Measurements from ENCODE around the gene TYW1B. TPM values are rescaled to one million over a fixed set of nuclear protein-coding genes. Genes with fewer than 3 reads are reported as not detected.
"Not testable (repeated sequence)": the region's sequence is repeated elsewhere in the genome, so short reads cannot be mapped to it uniquely, and the experiment has no call there.

Gene TYW1B
- total RNA-seq, 1 experiment from 2014 or later: 5.5 TPM

DNA sequence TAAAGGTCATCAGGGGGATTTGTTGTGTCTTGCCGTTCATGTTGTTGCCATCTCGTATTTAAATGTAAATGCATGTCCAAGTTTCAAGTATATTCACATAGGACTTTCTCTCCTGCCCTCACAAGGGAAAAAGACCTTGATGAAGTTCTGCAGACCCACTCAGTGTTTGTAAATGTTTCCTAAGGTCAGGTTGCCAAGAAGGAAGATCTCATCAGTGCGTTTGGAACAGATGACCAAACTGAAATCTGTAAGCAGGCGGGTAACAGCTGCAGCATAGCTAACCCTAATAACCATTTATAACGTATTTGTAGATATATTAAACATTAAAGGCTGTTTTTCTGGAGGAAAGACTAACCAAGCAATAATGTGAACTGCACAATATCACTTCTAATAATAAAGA lies 2.6 kb upstream of the TYW1B start:
- H3K4me1 Mint-ChIP-seq: peaks cover 7 to 14% of the 10 kb centered on the region in 2 experiments
- not testable (repeated sequence) for H2BK120ac ChIP-seq (ENCODE audit: low read depth, low read length, poor library complexity, severe bottlenecking); H3K79me1 ChIP-seq (ENCODE audit: insufficient read depth, low read depth, low read length, poor library complexity, severe bottlenecking); H3K27me3 Mint-ChIP-seq (ENCODE audit: low read depth); H2AK5ac ChIP-seq (ENCODE audit: insufficient read length, low read length); H4K8ac ChIP-seq (replicated peaks; ENCODE audit: insufficient read length, low read depth, low read length); H4K5ac ChIP-seq (ENCODE audit: insufficient read length, low read depth, low read length); H2BK15ac ChIP-seq (ENCODE audit: low read depth, low read length); H2AFZ ChIP-seq (ENCODE audit: low read length); H3K79me2 ChIP-seq (ENCODE audit: insufficient read depth, low read length); H2BK12ac ChIP-seq (ENCODE audit: insufficient read length, low read depth, low read length); H3K27me3 ChIP-seq (ENCODE audit: insufficient read depth, low read length); H3K14ac ChIP-seq (ENCODE audit: insufficient read depth, low read length); H3K18ac ChIP-seq (ENCODE audit: insufficient read length, low read depth, low read length); H3K23ac ChIP-seq (ENCODE audit: insufficient read length, low read depth, low read length); H3K4me2 ChIP-seq (ENCODE audit: insufficient read depth, insufficient read length, low read length); H3K27ac ChIP-seq (ENCODE audit: insufficient read length, low read depth, low read length); H4K20me1 ChIP-seq (ENCODE audit: control insufficient read depth, insufficient read depth, insufficient read length); H3K23me2 ChIP-seq (ENCODE audit: insufficient read length, low read depth, low read length, poor library complexity, severe bottlenecking); H4K91ac ChIP-seq (ENCODE audit: insufficient read length, low read depth, low read length); H2BK20ac ChIP-seq (ENCODE audit: low read depth, low read length, poor library complexity, severe bottlenecking); H3K4me1 ChIP-seq (ENCODE audit: insufficient read depth, low read length); H3K4ac ChIP-seq (ENCODE audit: low read depth, low read length); DNase-seq; H2BK5ac ChIP-seq (ENCODE audit: insufficient read length, low read length); H3K9me3 ChIP-seq (ENCODE audit: control insufficient read depth, low read depth, low read length); H3K56ac ChIP-seq (ENCODE audit: insufficient read length, low read depth, low read length); H3K9ac ChIP-seq (ENCODE audit: extremely low read depth, insufficient read length, low read length); H3T11ph ChIP-seq (ENCODE audit: low read length); H3K9me3 Mint-ChIP-seq
- peak overlapping the region; percentile 85 to 94 for H3K4me3 Mint-ChIP-seq
- peak overlapping the region in 2 of 3 experiments; percentile 88 to 96; a peak in 3 of 7 replicates for H3K27ac Mint-ChIP-seq
- no CpG with 5 or more reads among the region's 5 CpGs for WGBS (ENCODE audit: extremely low coverage, insufficient read length, low lambda C conversion rate)
- peaks cover 14 to 39% (median 35%) of the 10 kb centered on the region in 3 experiments; a peak in 6 of 7 replicates for H3K36me3 Mint-ChIP-seq (ENCODE audit: insufficient read depth in 1 of 3, low read depth in 3 of 3)

Data from H9 (cell line).